SK-MEL-5 (cell line): ENCODE results near the gene USP1. TPM values are rescaled to one million over a fixed set of nuclear protein-coding genes. Genes with fewer than 3 reads are reported as not detected.

Source experiments
- DNase-seq: peaks from one replicate; pipeline ENCODE4 v3.0.0-alpha.2; 2016; ENCODE audit warnings: low read depth, low spot score
- in situ Hi-C: cut with HindIII; loops from 2 replicates; pipeline ENCODE4 v1.10.0; 2016; ENCODE audit warnings: low sequenced_read_pairs, high pct_unique_total_duplicates, low pct_unique_long_range_greater_than_20kb
- total RNA-seq: library from RNA; depleted of rRNA; stranded (reverse); fragments of >200 nt; shearing (Covaris generic); gene quantifications from 2 replicates; pipeline ENCODE4 v1.2.3, GENCODE V29; 2014; rRNA removed

The USP1 gene
- total RNA-seq, 1 experiment from 2014 or later, result 30.4 TPM

- no peak for DNase-seq
- in situ Hi-C loops, result no loop called here
Measured at GRCh38 chr1:62452951-62453350, 16.1 kb downstream of the USP1 start.

- in situ Hi-C loops, result no loop called here
- no peak for DNase-seq
Measured at GRCh38 chr1:62457955-62458354, 21.1 kb downstream of the USP1 start.

GRCh38 chr1:62462370-62462769 is 25.5 kb downstream of the USP1 start:
- DNase-seq, result no peak
- in situ Hi-C loops, result no loop called here

GRCh38 chr1:62467092-62467491 is 30.2 kb downstream of the USP1 start:
- DNase-seq, result no peak
- in situ Hi-C loops, result no loop called here

GRCh38 chr1:62476525-62477219 is 39.8 kb downstream of the USP1 start:
- no peak for DNase-seq
- in situ Hi-C loops, result no loop called here

GRCh38 chr1:62481681-62482080 is 44.8 kb downstream of the USP1 start:
- in situ Hi-C loops, result no loop called here
- peak; percentile 38 for DNase-seq

GRCh38 chr1:62484824-62485468 is 48.1 kb downstream of the USP1 start:
- in situ Hi-C loops, result no loop called here
- no peak for DNase-seq

- no peak for DNase-seq
- in situ Hi-C loops, result no loop called here
Measured at GRCh38 chr1:62487956-62488355, 51.1 kb downstream of the USP1 start.

GRCh38 chr1:62492521-62492920 is 55.7 kb downstream of the USP1 start:
- no peak for DNase-seq
- in situ Hi-C loops, result no loop called here

GRCh38 chr1:62493656-62494055 is 56.8 kb downstream of the USP1 start:
- no peak for DNase-seq
- in situ Hi-C loops, result no loop called here

GRCh38 chr1:62494137-62494536 is 57.3 kb downstream of the USP1 start:
- in situ Hi-C loops, result no loop called here
- DNase-seq, result no peak

GRCh38 chr1:62500210-62500609 is 63.4 kb downstream of the USP1 start:
- in situ Hi-C loops, result no loop called here
- DNase-seq, result no peak

Other genes starting within 250 kb of the USP1 start
- not detected in 2 replicates for gene L1TD1, start 242.2 kb upstream of the USP1 start, total RNA-seq
- gene KANK4, start 117.6 kb upstream of the USP1 start, total RNA-seq, result not detected in 2 replicates
- gene ANGPTL3, start 160.5 kb downstream of the USP1 start, total RNA-seq, result 0.11 TPM in 1 of 2 replicates, not detected in the other